Measurements from ENCODE around the gene GLO1. TPM values are rescaled to one million over a fixed set of nuclear protein-coding genes. Genes with fewer than 3 reads are reported as not detected.
A peak's percentile ranks its signal among the peaks of the same experiment; 100 is the strongest.

GLO1 gene
- total RNA-seq, 1 donor from 2014 or later, result 202 TPM

DNA sequence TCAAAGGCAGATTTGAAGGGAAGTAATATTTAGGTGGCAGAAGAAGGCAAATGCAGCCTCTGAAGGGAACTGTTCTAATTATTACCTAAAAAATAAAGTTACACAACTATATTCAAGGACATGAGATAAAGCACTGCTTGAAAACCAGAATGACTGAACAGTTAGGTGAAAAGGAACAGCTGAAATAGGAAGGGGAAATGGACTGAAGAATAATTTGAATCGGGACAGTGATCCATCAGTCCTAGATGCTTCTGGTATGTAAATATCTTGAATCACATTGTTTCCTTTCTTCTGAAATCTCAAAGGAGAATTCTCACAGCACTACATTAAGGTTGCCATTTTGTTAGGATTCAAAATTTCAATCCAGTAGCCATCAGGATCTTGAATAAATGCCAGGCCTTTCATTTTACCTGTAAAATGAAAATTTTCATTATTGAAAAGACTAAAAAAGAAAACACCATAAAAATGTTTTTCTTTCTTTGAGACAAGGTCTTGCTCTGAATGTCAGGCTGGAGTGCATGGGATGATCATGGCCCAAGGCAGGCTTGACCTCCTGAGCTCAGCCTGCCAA lies 25.9 kb downstream of the GLO1 start:
- H3K4me3 ChIP-seq (ENCODE audit: low read depth, low read length), result no peak overlapping the region
- no peak for DNase-seq (ENCODE audit: low read depth)
- TF ChIP-seq CTCF (conservative IDR thresholded peaks at IDR 0.05; ENCODE audit: low read depth, low read length), result no peak

DNA sequence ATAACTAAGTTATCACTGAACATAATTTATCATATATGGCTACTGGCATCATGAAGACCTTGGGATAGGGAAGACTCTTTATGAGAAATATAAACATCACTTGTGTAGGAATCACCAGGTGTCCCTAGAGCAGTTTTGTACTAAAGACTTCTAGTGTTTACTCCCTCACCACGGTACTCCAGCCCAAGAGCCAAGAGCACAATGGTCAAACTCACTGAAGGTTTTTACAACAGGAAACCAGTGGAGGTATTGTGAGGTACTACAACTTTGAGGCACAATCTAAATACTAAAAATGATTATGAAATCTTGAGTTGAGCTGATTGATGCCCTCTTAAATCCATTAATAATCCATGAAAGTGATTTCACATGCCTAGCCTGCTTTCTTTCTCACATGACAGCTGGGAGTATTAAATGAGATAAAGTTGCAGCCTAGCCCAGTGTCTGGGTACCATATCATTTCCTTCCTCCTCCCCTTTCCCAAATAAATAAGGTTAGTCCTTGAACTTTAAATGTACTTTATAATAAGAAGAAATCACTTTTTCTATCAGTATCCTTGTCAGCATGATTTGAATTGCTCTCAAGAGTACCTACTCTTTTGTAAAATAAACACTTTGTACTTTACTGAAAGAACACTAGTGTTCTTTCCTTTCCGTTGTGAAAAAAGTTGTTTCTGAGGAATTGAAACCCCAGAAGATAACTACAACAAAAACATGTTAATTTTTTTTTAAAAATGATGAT lies 26.5 kb downstream of the GLO1 start:
- TF ChIP-seq CTCF (conservative IDR thresholded peaks at IDR 0.05; ENCODE audit: low read depth, low read length), result no peak
- H3K4me3 ChIP-seq (ENCODE audit: low read depth, low read length), result no peak overlapping the region
- DNase-seq (ENCODE audit: low read depth), result no peak

DNA sequence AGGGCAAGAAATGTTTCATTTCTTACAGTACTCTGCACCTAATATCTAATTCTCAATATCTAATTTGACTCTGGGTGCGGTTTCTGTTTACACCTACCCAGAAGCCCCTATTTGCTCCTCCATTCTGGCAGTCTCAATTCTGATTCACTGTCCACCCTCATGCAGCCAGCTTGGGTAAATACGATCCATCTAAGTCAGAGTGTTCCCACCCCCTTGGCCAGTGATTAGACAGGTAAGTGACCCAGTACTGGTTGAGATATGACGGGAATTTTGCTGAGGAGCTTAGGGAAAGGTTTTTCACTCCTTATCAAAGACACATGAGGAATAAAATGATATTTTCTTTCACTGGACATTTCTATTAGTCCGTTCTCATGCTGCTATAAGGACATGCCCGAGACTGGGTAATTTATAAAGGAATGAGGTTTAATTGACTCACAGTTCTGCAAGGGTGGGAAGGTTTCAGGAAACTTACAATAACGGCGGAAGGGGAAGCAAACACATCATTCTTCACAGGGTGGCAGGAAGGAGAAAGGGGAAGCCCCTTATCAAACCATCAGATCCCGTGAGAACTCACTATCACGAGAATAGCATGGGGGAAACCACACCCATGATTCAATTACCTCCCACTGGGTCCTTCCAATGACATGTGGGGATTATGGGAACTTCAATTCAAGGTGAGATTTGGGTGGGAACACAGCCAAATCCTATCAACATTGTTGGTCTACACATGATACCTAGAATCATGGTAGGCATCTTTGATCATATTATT lies 29.4 kb downstream of the GLO1 start:
- no peak for DNase-seq (ENCODE audit: low read depth)
- no peak for TF ChIP-seq CTCF (conservative IDR thresholded peaks at IDR 0.05; ENCODE audit: low read depth, low read length)
- H3K4me3 ChIP-seq (ENCODE audit: low read depth, low read length), result no peak overlapping the region

DNA sequence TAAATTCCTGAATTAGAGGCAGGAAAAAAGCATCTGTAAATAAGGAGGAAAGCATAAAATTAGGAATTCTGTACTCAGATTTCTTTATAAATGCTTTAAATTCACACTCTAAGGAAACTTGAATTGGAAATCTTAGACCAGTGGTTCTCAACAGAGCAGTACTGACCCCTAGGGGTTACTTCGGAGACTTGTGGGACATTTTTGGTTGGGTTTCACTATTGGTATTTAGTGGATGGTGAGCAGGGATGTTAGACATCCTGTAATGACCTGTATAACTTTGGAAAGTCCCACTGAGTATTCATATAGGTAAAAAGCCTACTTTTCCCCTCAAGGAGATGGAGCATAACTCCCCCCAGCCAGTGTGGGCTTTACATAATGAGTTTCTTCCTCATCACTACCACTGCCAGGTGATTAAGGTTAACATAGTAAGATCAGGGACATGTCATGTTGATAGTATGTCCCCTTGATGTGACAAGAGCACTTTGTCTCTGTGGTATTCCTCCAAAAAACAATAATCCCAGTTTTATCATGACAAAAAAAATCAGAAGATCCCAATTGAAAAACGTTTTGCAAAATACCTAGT lies 31.0 kb downstream of the GLO1 start:
- DNase-seq (ENCODE audit: low read depth), result no peak
- H3K4me3 ChIP-seq (ENCODE audit: low read depth, low read length), result no peak overlapping the region
- TF ChIP-seq CTCF (conservative IDR thresholded peaks at IDR 0.05; ENCODE audit: low read depth, low read length), result peak; percentile 87

- no peak for TF ChIP-seq CTCF (conservative IDR thresholded peaks at IDR 0.05; ENCODE audit: low read depth, low read length)
- H3K4me3 ChIP-seq (ENCODE audit: low read depth, low read length), result no peak overlapping the region
- no peak for DNase-seq (ENCODE audit: low read depth)
Measured at GRCh38 chr6:38658418-38659167, 44.4 kb downstream of the GLO1 start.

DNA sequence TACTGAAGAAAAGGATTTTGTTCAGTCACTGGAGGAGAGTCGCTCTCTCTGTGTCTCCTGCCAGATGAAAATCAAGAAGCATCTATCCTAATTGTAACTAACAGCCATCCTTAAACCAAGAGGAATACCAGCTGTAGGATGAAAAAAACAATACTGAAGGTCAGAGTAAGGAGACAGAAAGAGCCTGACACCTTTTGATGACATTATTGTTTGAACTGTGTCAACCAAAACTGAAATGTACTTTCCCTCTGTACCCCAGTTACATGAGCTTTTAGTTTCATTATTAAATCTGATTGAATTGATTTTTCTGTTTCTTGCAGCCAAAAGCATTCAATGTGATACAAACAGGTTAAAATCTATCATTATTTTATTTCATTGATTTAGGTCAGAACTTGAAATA lies 46.0 kb downstream of the GLO1 start:
- no peak for TF ChIP-seq CTCF (conservative IDR thresholded peaks at IDR 0.05; ENCODE audit: low read depth, low read length)
- no peak overlapping the region for H3K4me3 ChIP-seq (ENCODE audit: low read depth, low read length)
- no peak for DNase-seq (ENCODE audit: low read depth)
